Caco-2 (cell line): ENCODE results near the gene RBM20. TPM values are rescaled to one million over a fixed set of nuclear protein-coding genes. Genes with fewer than 3 reads are reported as not detected.

ENCODE experiments used
- BruUV-seq: library from RNA; stranded (reverse); fragments of 400-500 nt; replicated peaks from 2 replicates; lab custom pipeline; 2021; lab: Mats Ljungman, UMichigan
- CTCF ChIA-PET: fragments of 300-600 bp; sonication (Branson Sonifier 250); formaldehyde crosslinking; loops from one replicate; lab custom pipeline; 2022; ENCODE audit warnings: antibody characterized with exemption; lab: Charles Lee
- POLR2A ChIA-PET: fragments of 300-600 bp; sonication (Branson Sonifier 250); formaldehyde crosslinking; loops from one replicate; lab custom pipeline; 2022; ENCODE audit warnings: antibody characterized with exemption; lab: Charles Lee
- DNase-seq, 2 experiments: peaks; one replicate each; pipeline versions ENCODE4 v3.0.0 to v3.0.0-alpha.2; 2020 to 2022
- H3K27me3 ChIP-seq: replicated peaks from 2 replicates; pipeline ENCODE4 v1.6.0; 2011; ENCODE audit warnings: low read length; ENCODE audit not compliant: control insufficient read depth, insufficient read depth
- H3K36me3 ChIP-seq: 2 replicates; pipeline ENCODE4 v1.5.1; 2011; ENCODE audit warnings: low read length; ENCODE audit not compliant: control insufficient read depth, insufficient read depth
- H3K4me1 ChIP-seq: fragments of 250-450 bp; sonication (Bioruptor Pico); 2 replicates; pipeline ENCODE4 v1.5.1; 2020; ENCODE audit warnings: mild to moderate bottlenecking
- H3K4me3 ChIP-seq: 2 replicates; pipeline ENCODE4 v1.5.1; 2011; ENCODE audit warnings: low read depth, mild to moderate bottlenecking, control low read depth, low read length
- H3K9me3 ChIP-seq: fragments of 250-450 bp; sonication (Bioruptor Pico); 2 replicates; pipeline ENCODE4 v1.5.1; 2020; ENCODE audit warnings: mild to moderate bottlenecking, moderate library complexity
- H3K27ac Mint-ChIP-seq: one replicate; pipeline ENCODE4 v1.8.0; 2022; ENCODE audit warnings: mixed read lengths; ENCODE audit not compliant: unreplicated experiment
- H3K27me3 Mint-ChIP-seq: one replicate; pipeline ENCODE4 v1.8.0; 2022; ENCODE audit warnings: mixed read lengths; ENCODE audit not compliant: insufficient read depth, unreplicated experiment
- H3K36me3 Mint-ChIP-seq: one replicate; pipeline ENCODE4 v1.8.0; 2022; ENCODE audit warnings: mild to moderate bottlenecking, mixed read lengths; ENCODE audit not compliant: insufficient read depth, unreplicated experiment
- H3K4me1 Mint-ChIP-seq: one replicate; pipeline ENCODE4 v1.8.0; 2022; ENCODE audit warnings: low read depth, mixed read lengths; ENCODE audit not compliant: unreplicated experiment
- H3K4me3 Mint-ChIP-seq: one replicate; pipeline ENCODE4 v1.8.0; 2022; ENCODE audit warnings: mild to moderate bottlenecking, moderate library complexity, mixed read lengths; ENCODE audit not compliant: unreplicated experiment
- H3K9me3 Mint-ChIP-seq: one replicate; pipeline ENCODE4 v1.8.0; 2022; ENCODE audit warnings: mixed read lengths; ENCODE audit not compliant: unreplicated experiment
- CTCF ChIP-seq, 2 experiments: fragments of 200-600 bp in 1 of 2; IDR thresholded peaks; 1 replicate in 1 of 2; 2 replicates in 1 of 2; pipeline versions ENCODE4 v1.5.1 to v1.8.0; 2011 to 2022; ENCODE audit warnings: antibody characterized with exemption in 1 of 2, control low read depth in 1 of 2, inconsistent platforms in 1 of 2, low read depth in 1 of 2, low read length in 1 of 2, mild to moderate bottlenecking in 1 of 2, moderate library complexity in 1 of 2; ENCODE audit not compliant: insufficient read depth in 1 of 2, severe bottlenecking in 1 of 2, unreplicated experiment in 1 of 2
- intact Hi-C: fragments of 100-400 bp; cut with micrococcal nuclease; formaldehyde crosslinking; loops from one replicate; pipeline ENCODE4 v1.10.0; 2022; ENCODE audit not compliant: unreplicated experiment
- total RNA-seq: library from RNA; stranded (reverse); gene quantifications from 2 replicates; pipeline ENCODE4 v1.2.3, GENCODE V29; 2022

RBM20 gene
- total RNA-seq, 1 experiment from 2014 or later: 0.36 TPM

DNA sequence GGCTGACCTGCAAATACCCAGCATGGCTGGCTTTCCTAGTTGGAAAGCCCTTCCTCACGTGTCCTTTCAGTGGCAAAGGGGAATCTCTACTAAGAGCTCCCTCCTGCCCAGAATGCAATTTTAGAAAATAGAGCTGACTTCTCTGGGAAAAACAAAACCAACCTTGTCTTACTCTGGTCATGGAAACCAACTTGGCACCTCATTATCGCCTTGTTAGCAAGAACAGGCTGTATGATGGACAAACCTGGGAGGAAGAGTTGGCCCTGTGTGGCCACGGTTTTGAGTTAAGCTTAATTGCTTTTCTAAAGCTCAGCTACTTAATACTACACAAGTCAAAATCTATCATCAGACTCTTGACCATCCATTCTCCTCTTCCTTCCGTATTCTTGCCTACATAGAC lies 133.5 kb downstream of the RBM20 start:
- no peak overlapping the region for H3K4me3 Mint-ChIP-seq
- BruUV-seq: no TSS peak
- no peaks in the 10 kb centered on the region for H3K27me3 Mint-ChIP-seq
- H3K4me3 ChIP-seq: no peak overlapping the region
- no peaks in the 10 kb centered on the region for H3K9me3 Mint-ChIP-seq
- TF ChIP-seq CTCF (IDR thresholded peaks at IDR 0.05; ENCODE audit: insufficient read depth in 1 of 2, low read depth in 1 of 2, low read length in 1 of 2, severe bottlenecking in 1 of 2, unreplicated experiment in 1 of 2): no peak
- H3K4me1 ChIP-seq: peaks cover 34% of the 10 kb centered on the region
- H3K36me3 Mint-ChIP-seq: peaks cover 14% of the 10 kb centered on the region
- ChIA-PET POLR2A (no interaction called here), CTCF (no interaction called here)
- no peaks in the 10 kb centered on the region for H3K9me3 ChIP-seq
- no peaks in the 10 kb centered on the region for H3K27me3 ChIP-seq
- H3K4me1 Mint-ChIP-seq: peaks cover 21% of the 10 kb centered on the region
- H3K27ac Mint-ChIP-seq: no peak overlapping the region
- DNase-seq: no peak
- no peaks in the 10 kb centered on the region; the same call in 1 of the 2 replicates for H3K36me3 ChIP-seq
- intact Hi-C loops: no loop called here

DNA sequence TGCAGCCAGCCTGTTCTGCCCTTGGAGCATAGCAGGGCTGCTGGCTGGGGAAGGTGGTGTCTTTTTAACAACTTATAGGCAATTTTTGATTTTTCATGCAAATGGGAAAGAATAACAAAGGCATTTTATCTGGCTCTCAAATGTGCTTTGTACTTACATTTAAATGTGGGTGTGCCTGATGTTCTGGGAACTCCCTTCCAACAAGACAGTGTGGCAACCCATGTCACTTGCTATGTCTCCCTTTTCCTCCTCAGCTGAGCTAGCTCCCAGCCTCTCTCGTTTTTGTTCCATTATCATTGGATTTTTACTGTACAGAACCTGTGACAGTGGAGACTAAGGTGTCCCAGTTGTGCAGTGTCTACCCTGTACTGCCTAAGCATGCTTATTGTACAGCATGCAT lies 134.1 kb downstream of the RBM20 start:
- H3K4me3 ChIP-seq: no peak overlapping the region
- no peaks in the 10 kb centered on the region for H3K27me3 Mint-ChIP-seq
- peaks cover 21% of the 10 kb centered on the region for H3K4me1 Mint-ChIP-seq
- intact Hi-C loops: no loop called here
- no peak overlapping the region for H3K4me3 Mint-ChIP-seq
- no peak overlapping the region for H3K27ac Mint-ChIP-seq
- TF ChIP-seq CTCF (IDR thresholded peaks at IDR 0.05; ENCODE audit: insufficient read depth in 1 of 2, low read depth in 1 of 2, low read length in 1 of 2, severe bottlenecking in 1 of 2, unreplicated experiment in 1 of 2): no peak
- no peaks in the 10 kb centered on the region; the same call in 1 of the 2 replicates for H3K36me3 ChIP-seq
- no peaks in the 10 kb centered on the region for H3K27me3 ChIP-seq
- no peaks in the 10 kb centered on the region for H3K9me3 Mint-ChIP-seq
- BruUV-seq: no TSS peak
- H3K9me3 ChIP-seq: no peaks in the 10 kb centered on the region
- DNase-seq: no peak
- ChIA-PET CTCF (no interaction called here), POLR2A (no interaction called here)
- peaks cover 14% of the 10 kb centered on the region for H3K36me3 Mint-ChIP-seq
- peaks cover 34% of the 10 kb centered on the region for H3K4me1 ChIP-seq

GRCh38 chr10:110779489-110779888 lies 135.4 kb downstream of the RBM20 start:
- Mint-ChIP-seq H3K27ac (no peak overlapping the region), H3K4me1 (peaks cover 13% of the 10 kb centered on the region), H3K27me3 (no peaks in the 10 kb centered on the region), H3K9me3 (no peaks in the 10 kb centered on the region), H3K36me3 (peaks cover 13% of the 10 kb centered on the region), H3K4me3 (no peak overlapping the region)
- BruUV-seq: no TSS peak
- TF ChIP-seq CTCF (IDR thresholded peaks at IDR 0.05; ENCODE audit: insufficient read depth in 1 of 2, low read depth in 1 of 2, low read length in 1 of 2, severe bottlenecking in 1 of 2, unreplicated experiment in 1 of 2): no peak
- Histone ChIP-seq H3K36me3 (no peaks in the 10 kb centered on the region), H3K4me3 (no peak overlapping the region), H3K4me1 (peaks cover 23% of the 10 kb centered on the region), H3K27me3 (no peaks in the 10 kb centered on the region), H3K9me3 (no peaks in the 10 kb centered on the region)
- POLR2A ChIA-PET: no interaction called here
- CTCF ChIA-PET: no interaction called here
- DNase-seq: no peak
- intact Hi-C loops: no loop called here
